PC-9 (cell line): Measurements from ENCODE around the gene GRM1.

Source experiments
- CTCF ChIP-seq: fragments of 200-600 bp; sonication (generic); conservative IDR thresholded peaks from 2 replicates; pipeline ENCODE4 v1.6.1; 2017; ENCODE audit warnings: mixed run types, antibody characterized with exemption, mild to moderate bottlenecking, moderate library complexity
- EZH2 ChIP-seq: fragments of 200-600 bp; sonication (generic); IDR thresholded peaks from 2 replicates; pipeline ENCODE4 v1.8.0; 2017; ENCODE audit warnings: antibody characterized with exemption, low read depth

- TF ChIP-seq EZH2 (no peak), CTCF (no peak)
Measured at GRCh38 chr6:146364816-146365594, 336.1 kb downstream of the GRM1 start.
